Brain pericyte (primary cell): ENCODE data around the gene DLGAP1.
"Not testable (repeated sequence)": the region's sequence is repeated elsewhere in the genome, so short reads cannot be mapped to it uniquely, and the experiment has no call there.

Experiments used
- DNase-seq: peaks from one replicate; pipeline ENCODE4 v3.0.0-alpha.2; 2012; ENCODE audit warnings: low read depth, low spot score

DLGAP1 gene

GRCh38 chr18:3665204-3665603, 789.9 kb downstream of the DLGAP1 start:
- DNase-seq = no peak

DNA sequence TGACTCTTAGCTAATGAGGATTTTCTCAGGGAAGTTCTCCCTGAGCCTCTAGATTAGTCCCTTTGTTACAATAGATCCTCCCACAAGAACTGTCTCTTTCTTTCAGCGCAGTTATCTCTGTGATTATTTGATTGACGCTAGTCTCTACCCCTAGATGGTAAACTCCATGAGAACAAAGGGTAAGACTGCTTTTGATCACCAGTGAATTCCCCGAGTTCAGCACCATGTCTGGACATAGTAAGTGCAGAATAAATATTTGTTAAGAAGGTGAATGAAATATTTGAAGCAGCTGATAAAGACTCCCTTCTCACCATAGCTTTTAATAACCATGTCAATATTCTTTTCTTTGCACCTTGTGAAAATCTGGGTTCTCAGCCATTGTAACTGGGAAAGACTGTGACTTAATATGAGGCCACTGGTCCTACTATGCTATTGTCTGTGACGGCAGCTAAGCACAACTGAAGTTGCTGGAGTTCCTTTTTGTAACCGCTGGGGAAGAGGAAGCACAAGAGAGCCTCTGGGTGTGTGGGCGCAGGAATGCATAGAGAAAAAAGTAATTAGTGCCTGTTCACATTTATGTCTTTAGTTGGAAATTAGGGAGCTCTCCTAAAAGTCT, 790.4 kb downstream of the DLGAP1 start:
- no peak for DNase-seq

- DNase-seq = no peak
These were observed 791.1 kb downstream of the DLGAP1 start for GRCh38 chr18:3663870-3664512.

- DNase-seq = no peak
These were observed 793.1 kb downstream of the DLGAP1 start for GRCh38 chr18:3661989-3662388.

- DNase-seq = no peak
These were observed 794.2 kb downstream of the DLGAP1 start for GRCh38 chr18:3660739-3661515.

GRCh38 chr18:3658529-3658928, 796.6 kb downstream of the DLGAP1 start:
- DNase-seq = no peak

DNA sequence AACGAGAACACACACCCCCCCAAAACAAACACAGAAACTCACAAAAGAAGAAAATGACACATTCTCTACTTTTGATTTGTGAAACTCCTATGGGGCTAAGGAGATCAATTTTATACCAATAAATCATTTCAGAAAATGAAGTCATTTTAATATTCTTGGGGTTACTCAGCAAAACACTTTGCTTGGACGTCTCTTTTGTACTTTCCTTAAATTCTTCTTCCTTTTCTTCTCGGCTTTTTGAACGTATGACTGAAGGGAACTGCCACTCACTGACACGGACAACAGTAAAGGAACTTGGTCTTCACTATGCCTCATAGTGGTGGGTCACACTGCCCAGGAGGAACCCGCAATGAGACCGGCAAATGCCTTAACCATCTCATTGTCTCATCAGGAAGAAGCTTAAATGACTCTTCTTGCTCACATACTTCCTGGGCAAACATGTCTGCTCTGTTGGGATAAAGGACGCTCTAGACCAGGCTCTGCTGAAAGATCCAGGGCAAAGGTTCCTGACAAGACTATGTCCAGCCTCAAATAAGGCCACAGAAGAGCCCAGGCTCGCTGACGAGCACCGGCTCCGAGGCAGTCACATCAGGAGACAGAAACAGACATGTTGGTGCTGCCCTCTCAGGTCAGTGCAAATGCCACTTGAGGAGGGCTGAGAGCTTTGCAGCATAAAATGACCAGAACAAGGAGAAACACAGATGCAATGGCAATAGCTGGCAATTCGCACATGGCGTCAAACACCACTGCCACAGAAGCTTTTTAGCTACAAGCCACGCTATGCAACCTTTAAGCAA, 799.7 kb downstream of the DLGAP1 start:
- DNase-seq = no peak

GRCh38 chr18:3654442-3655253, 800.5 kb downstream of the DLGAP1 start:
- DNase-seq = no peak

DNA sequence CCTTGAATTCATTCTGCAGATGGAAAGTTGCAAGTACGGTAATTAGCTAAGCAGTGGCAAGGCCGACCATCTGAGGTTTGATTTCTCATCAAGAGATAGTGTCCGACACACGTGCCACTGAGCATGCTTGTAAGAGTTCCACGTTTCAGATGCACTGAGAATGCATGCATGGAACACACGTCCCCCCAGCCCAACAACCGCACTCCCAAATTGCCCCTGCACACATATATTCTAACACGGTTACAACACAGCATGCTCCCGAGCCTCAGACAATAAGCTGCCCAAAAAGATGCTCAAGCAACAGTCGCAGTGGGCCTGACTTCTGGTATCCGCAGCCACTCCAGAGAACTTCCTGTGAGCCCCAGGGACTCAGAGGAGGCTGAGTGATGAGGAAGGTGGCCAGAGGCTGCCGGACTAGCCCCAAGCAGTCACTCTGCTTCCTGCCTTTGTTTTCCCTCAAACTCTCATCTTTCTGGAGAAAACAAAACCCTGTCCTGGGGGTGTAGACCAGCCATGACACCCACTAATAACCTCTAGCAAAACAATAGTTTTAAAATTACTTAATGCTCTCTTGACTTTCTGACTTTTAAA, 801.2 kb downstream of the DLGAP1 start:
- no peak for DNase-seq

GRCh38 chr18:3653263-3653850, 801.8 kb downstream of the DLGAP1 start:
- no peak for DNase-seq

DNA sequence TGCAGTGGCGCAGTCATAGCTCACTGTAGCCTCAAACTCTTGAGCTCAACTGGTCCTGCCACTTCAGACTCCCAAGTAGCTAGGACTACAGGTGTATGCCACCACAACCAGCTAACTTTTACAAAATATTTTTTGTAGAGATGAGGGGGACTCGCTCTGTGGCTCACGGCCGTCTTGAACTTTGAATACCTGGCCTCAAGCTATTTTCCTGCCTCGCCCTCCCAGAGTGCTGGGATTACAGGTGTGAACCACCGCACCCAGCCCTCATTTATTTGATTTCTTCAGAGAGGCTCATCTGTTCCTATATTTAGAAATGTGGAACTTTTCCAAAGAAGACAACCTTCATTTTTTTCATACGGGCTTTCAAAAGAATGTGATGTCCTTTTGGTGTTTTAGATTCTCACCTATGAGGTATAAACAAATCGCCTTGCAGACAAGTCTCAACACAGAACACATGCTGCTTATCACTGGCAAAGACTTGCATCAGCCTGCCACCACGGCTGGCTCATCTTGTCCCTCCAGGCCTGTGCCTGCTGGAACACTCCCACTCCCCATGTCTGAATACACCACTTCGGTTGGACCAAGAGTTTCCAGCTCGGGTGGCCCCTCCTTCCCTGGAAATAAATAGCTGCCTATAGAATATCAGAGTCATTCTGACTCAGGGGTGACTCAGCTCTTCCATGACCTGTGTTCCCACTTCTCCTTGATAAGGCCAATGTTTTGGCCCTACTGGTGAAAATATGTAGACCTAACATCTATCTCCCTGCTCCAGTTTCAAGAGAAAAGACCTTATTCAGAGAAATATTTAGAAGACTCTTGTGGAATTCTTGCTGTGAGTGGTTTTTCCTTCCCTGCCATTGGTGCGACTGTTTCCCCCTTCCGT, 802.5 kb downstream of the DLGAP1 start:
- no peak for DNase-seq

GRCh38 chr18:3651266-3651665, 803.8 kb downstream of the DLGAP1 start:
- DNase-seq = no peak

- DNase-seq = not testable (repeated sequence)
These were observed 804.5 kb downstream of the DLGAP1 start for GRCh38 chr18:3650521-3651042.

DNA sequence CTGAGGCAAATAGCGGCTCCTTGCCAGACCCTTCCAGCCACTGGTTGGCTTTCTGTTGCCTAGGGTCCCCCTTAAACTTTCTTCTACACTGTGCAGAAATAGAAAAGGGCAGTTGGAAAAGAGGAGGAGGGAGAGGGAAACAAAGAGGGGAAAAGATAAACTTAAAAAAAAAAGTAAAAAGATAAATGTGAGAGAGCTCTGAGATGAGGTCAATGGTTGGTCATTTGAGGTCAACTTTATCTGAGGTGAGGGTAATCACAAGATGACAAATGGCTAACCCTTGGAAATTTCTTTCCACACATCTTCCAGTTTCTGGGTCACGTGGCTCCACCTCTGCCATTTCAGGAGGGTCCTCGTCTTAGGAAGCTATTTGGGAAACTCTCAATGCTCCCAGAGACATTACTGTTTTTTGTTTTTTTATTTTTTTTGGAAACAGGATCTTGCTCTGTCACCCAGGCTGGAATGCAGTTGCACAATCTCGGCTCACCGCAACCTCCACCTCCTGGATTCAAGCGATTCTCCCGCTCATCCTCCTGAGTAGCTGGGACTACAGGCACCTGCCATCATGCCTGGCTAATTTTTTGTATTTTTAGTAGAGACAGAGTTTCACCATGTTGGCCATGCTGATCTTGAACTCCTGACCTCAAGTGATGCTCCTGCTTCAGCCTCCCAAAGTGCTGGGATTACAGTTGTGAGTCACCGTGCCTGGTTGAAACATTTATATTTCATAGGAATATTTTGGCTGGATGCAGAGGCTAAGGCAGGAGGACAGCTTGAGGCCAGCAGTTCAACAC, 805.3 kb downstream of the DLGAP1 start:
- no peak for DNase-seq

DNA sequence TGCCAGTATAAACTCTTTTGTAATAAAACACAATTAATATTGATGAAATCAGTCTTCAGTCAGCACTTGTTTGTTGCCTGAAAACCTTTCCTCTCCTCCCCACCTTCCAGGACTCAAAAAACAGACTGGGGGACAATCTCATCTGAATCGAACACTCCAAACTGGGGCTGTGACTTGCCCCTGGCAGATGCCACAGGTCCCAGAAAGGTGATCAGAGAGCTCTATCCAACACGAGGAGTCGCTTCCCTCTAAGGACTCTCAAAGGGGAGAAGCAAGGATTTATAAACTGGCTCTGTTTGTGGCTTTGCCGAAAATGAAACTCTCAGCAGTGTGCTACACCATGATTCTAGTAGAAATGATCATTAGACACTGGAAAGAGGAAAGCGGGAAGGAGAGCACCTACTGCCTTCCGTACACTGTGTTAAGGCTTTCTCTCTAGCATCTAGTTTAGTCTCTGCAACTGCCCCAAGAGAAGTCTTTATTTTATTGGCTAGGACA, 805.9 kb downstream of the DLGAP1 start:
- no peak for DNase-seq

GRCh38 chr18:3648641-3649040, 806.5 kb downstream of the DLGAP1 start:
- no peak for DNase-seq

DNA sequence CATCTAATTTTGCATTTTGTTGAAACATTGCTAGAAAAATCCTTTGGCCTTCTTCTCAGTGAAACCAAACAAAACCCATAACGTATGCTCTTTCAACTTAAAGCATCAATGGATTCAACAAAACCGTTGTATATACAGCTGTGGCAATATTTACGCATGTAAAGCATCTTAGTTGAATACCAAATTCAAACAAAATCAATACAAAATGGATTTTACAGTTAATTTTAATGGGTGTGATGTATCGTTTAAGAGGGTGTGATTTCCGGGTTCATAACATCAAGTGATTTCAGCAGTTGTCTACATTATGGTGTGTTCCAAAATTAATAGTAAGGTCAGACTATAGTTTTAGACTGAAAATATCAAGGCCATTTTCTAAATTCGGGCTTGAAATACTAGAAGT, 806.9 kb downstream of the DLGAP1 start:
- DNase-seq = no peak

DNA sequence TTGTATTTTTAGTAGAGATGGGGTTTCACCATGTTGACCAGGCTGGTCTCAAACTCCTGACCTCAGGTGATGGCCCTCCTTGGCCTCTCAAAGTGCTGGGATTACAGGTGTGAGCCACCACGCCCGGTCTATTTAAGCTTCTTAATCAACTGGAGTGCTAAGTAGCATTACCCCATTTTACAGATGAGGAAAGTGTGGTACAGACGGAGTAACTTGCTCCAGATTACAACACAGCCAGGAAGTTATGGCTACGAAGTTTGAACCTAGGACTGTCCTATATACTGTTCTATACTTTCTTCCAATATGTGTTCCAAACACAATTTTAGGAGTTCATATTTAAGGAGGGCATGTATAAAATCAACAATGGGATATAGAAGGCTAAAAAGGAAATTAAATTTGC, 807.5 kb downstream of the DLGAP1 start:
- no peak for DNase-seq
